Right lobe of liver (tissue), 6 donors: ENCODE results near the gene TFCP2L1. TPM values are rescaled to one million over a fixed set of nuclear protein-coding genes. Genes with fewer than 3 reads are reported as not detected.

ENCODE experiments used
- ATAC-seq, 4 donors: fragments of 200-7000 bp; cut with Tn5 transposase; one replicate each; pipeline ENCODE4 v1.9.1; 2020; ENCODE audit warnings: mild to moderate bottlenecking in 4 of 4, moderate library complexity in 4 of 4
- DNase-seq, 3 donors: peaks; one replicate each; pipeline ENCODE4 v3.0.0-alpha.2; 2020
- H3K27ac ChIP-seq, 3 donors: fragments of 200-600 bp; one replicate each; pipeline ENCODE4 v1.8.0; 2022
- H3K27me3 ChIP-seq, 2 donors: fragments of 200-600 bp; one replicate each; pipeline ENCODE4 v1.8.0; 2022
- H3K36me3 ChIP-seq, 4 donors: fragments of 200-600 bp; sonication (generic) in 1 of 4; one replicate each; pipeline versions ENCODE4 v1.5.1 to v1.8.0; 2017 to 2022; ENCODE audit warnings: control low read depth in 1 of 4
- H3K4me1 ChIP-seq, 4 donors: fragments of 200-600 bp; sonication (generic) in 1 of 4; one replicate each; pipeline versions ENCODE4 v1.5.1 to v1.8.0; 2017 to 2022; ENCODE audit warnings: control low read depth in 1 of 4
- H3K4me3 ChIP-seq, 3 donors: fragments of 200-600 bp; one replicate each; pipeline ENCODE4 v1.8.0; 2022
- H3K9me3 ChIP-seq, 4 donors: fragments of 200-600 bp; sonication (generic) in 1 of 4; one replicate each; pipeline versions ENCODE4 v1.5.1 to v1.8.0; 2017 to 2022; ENCODE audit warnings: control low read depth in 1 of 4
- POLR2A ChIP-seq: fragments of 450-650 bp; IDR thresholded peaks from one replicate; pipeline ENCODE4 v1.6.1; 2017; ENCODE audit warnings: antibody characterized with exemption, mild to moderate bottlenecking
- WGBS: methylation state at CpG from one replicate; pipeline ENCODE4 v1.1.6; 2018; ENCODE audit warnings: low coverage, low lambda C conversion rate; ENCODE audit not compliant: insufficient coverage; ENCODE audit errors: missing lambda C conversion rate; 5-methylcytosine and 5-hydroxymethylcytosine counted together
- intact Hi-C, 2 donors: fragments of 100-400 bp; cut with DNase I; formaldehyde crosslinking; loops; one replicate each; pipeline versions ENCODE4 v1.11.2 to v1.14.1; 2022
- total RNA-seq, 6 experiments: library from RNA; depleted of rRNA in 2 of 6; stranded (reverse); fragments of >200 nt in 2 of 6; fragmentation: NEBNext Ultra II Directional in 3 of 6; extraction: Animal tissue kit (Norgen Biotek cat#: 25700) in 3 of 6; gene quantifications; one replicate each; pipeline versions ENCODE4 v1.1.0 to v1.2.4, GENCODE V29; 2016 to 2023
- TF ChIP-seq, protein P1 (sequence below), 4 donors: fragments of 200-600 bp in 3 of 4; fragments of 450-650 bp in 1 of 4; IDR thresholded peaks; one replicate each; pipeline versions ENCODE4 v1.5.1 to v1.8.0; 2016 to 2022; ENCODE audit warnings: antibody characterized with exemption in 4 of 4, mild to moderate bottlenecking in 2 of 4
- donor health status: DM: no; HTN: yes; CAD: no.
- donor health status: DM: no; HTN: no; CAD: no.
- donor health status: DM: no; HTN: no; CAD: no.
- donor health status: DM: no; HTN: yes; CAD: no.
- donor health status: DM: no; HTN: yes; CAD: no.

TFCP2L1 gene
- total RNA-seq, 6 experiments from 2014 or later: 0.26 to 1.7 (median 0.34) TPM

DNA sequence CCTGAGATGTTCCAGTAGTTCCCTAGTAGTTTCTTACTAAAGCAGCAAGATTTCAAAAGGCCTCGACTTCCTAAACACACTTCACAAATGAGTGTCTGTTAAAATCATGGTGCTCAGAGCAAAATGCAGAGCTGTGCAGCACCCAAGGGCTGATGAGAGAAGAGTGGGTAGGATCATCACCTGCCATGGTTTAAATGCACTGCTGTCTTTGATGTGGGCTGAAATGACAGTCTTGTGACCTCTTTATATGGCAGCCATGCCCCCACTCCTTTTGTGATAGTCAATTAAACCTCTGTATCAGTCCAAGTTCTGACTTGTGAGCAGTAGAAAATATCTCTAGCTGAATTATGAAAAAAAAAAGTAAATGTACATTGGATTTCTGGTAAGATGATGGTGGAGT is 107.1 kb downstream of the TFCP2L1 start:
- no peak overlapping the region for H3K27ac ChIP-seq
- TF ChIP-seq POLR2A: no peak
- TF ChIP-seq, protein P1, sequence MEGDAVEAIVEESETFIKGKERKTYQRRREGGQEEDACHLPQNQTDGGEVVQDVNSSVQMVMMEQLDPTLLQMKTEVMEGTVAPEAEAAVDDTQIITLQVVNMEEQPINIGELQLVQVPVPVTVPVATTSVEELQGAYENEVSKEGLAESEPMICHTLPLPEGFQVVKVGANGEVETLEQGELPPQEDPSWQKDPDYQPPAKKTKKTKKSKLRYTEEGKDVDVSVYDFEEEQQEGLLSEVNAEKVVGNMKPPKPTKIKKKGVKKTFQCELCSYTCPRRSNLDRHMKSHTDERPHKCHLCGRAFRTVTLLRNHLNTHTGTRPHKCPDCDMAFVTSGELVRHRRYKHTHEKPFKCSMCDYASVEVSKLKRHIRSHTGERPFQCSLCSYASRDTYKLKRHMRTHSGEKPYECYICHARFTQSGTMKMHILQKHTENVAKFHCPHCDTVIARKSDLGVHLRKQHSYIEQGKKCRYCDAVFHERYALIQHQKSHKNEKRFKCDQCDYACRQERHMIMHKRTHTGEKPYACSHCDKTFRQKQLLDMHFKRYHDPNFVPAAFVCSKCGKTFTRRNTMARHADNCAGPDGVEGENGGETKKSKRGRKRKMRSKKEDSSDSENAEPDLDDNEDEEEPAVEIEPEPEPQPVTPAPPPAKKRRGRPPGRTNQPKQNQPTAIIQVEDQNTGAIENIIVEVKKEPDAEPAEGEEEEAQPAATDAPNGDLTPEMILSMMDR (IDR thresholded peaks at IDR 0.05): no peak
- no peak for ATAC-seq
- intact Hi-C loops: no loop called here
- H3K4me1 ChIP-seq: no peaks in the 10 kb centered on the region
- WGBS: 43% methylated on average over 1 of the region's 1 CpG
- no peaks in the 10 kb centered on the region for H3K9me3 ChIP-seq
- no peak overlapping the region for H3K4me3 ChIP-seq
- peak in 1 of 3 donors; percentile 5 for DNase-seq
- no peaks in the 10 kb centered on the region for H3K36me3 ChIP-seq
- H3K27me3 ChIP-seq: no peaks in the 10 kb centered on the region

DNA sequence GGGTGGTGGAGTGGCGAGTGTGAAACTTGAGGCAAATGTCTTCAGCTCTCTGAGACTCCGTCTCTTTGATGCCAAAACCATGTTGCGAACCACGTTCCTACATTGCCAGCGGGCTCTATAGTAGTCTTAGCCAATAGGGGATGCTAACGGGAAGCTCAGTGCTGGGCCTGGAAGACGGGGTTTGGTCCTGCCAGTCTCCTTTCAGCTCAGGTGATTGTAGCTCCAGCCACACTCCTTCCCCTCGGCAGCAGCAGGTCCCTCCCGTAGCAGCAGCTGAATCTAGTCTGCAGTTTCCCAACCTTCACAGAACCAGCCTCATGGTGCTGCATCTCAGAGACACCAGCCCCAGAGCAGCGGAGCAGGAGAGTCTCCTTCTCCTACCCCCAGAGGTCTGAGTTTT is 109.7 kb downstream of the TFCP2L1 start:
- no peaks in the 10 kb centered on the region for H3K27me3 ChIP-seq
- no peak for TF ChIP-seq POLR2A
- TF ChIP-seq, protein P1 (IDR thresholded peaks at IDR 0.05): no peak
- no CpG with 5 or more reads among the region's 10 CpGs for WGBS
- no peaks in the 10 kb centered on the region for H3K36me3 ChIP-seq
- DNase-seq (peak in 1 of 3 donors; percentile 23), ATAC-seq (no peak)
- no peak overlapping the region for H3K4me3 ChIP-seq
- H3K27ac ChIP-seq: no peak overlapping the region
- no peaks in the 10 kb centered on the region for H3K4me1 ChIP-seq
- intact Hi-C loops: no loop called here
- H3K9me3 ChIP-seq: no peaks in the 10 kb centered on the region

- Histone ChIP-seq H3K4me3 (no peak overlapping the region), H3K27ac (no peak overlapping the region), H3K9me3 (no peaks in the 10 kb centered on the region), H3K36me3 (no peaks in the 10 kb centered on the region), H3K4me1 (no peaks in the 10 kb centered on the region), H3K27me3 (no peaks in the 10 kb centered on the region)
- intact Hi-C loops: no loop called here
- no peak for DNase-seq
- ATAC-seq: no peak
- TF ChIP-seq, protein P1 (IDR thresholded peaks at IDR 0.05): no peak
- TF ChIP-seq POLR2A: no peak
- WGBS: 75% methylated on average over 8 of the region's 10 CpGs
These were observed 111.2 kb downstream of the TFCP2L1 start for GRCh38 chr2:121173806-121174205.

DNA sequence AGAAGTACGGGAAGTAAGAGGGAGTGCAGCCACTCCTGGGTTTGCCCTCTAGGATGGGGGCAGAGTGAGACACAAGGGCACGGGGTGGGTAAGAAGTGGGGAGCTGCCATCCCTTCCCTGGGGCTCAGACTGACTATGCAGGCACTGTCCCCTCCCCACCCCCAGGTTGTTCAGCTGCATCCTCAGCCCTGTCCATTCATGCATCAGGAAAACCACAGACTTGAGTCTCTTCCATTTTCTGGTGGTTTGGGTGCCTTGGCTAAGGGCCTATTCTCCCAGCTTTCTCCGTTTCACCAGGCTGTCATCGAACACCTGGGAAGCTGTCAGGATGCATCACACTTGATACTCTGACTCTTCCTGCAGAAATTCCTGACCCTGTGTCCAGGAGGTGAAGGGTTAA is 111.9 kb downstream of the TFCP2L1 start:
- Histone ChIP-seq H3K27me3 (no peaks in the 10 kb centered on the region), H3K9me3 (no peaks in the 10 kb centered on the region), H3K27ac (no peak overlapping the region), H3K4me3 (no peak overlapping the region), H3K4me1 (no peaks in the 10 kb centered on the region), H3K36me3 (no peaks in the 10 kb centered on the region)
- TF ChIP-seq POLR2A: no peak
- TF ChIP-seq, protein P1 (IDR thresholded peaks at IDR 0.05): no peak
- intact Hi-C loops: no loop called here
- no peak for ATAC-seq
- 61% methylated on average over 4 of the region's 4 CpGs for WGBS
- DNase-seq: no peak

DNA sequence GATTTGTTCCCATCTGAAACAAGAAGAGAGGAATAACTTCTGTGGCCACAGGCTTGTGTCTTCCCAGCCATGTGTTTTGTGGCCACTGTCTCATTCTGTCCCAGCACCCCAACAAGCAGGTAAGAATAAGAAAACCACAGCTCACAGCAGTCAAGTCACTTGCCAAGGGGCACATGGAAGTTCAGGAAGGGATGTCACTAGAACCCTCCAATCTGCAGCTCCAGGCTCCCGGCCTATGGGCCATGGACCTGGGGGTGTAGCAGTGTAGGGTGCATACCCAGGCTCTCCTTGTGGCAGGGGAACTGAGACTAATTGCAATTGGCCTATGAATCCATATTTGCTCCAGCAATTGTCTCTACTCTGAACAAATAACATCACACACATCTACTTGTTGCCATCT is 112.5 kb downstream of the TFCP2L1 start:
- H3K4me3 ChIP-seq: no peak overlapping the region
- H3K9me3 ChIP-seq: no peaks in the 10 kb centered on the region
- TF ChIP-seq, protein P1 (IDR thresholded peaks at IDR 0.05): no peak
- TF ChIP-seq POLR2A: no peak
- no peaks in the 10 kb centered on the region for H3K27me3 ChIP-seq
- no peak for ATAC-seq
- no CpG with 5 or more reads among the region's 1 CpG for WGBS
- no peak overlapping the region for H3K27ac ChIP-seq
- intact Hi-C loops: no loop called here
- DNase-seq: no peak
- H3K36me3 ChIP-seq: no peaks in the 10 kb centered on the region
- H3K4me1 ChIP-seq: no peaks in the 10 kb centered on the region
